ENCODE results near the gene MTTP.

The MTTP gene

DNA sequence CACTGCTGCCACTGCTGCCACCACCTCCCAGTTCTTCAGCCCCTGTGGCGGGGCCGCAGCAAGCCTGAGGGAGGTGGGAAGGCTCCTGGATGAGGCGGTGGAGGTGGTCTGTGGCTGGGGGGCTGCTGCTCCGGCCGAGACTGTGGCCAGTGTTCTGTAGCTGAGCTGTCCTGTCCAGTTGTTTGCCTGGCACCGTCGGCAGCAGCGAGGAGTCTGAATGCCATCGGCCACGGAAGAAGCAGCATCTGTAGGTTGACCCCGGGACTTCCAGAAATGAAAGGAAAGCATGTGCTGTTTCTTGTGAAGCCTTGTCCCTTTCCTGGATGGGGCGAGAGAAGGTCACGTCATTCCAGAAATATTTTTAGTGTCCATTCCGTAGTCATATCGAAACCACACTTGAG, 79.7 kb downstream of the MTTP start:
- no peak for TF ChIP-seq ZFX (IDR thresholded peaks at IDR 0.05)
- TF ChIP-seq, protein P1, sequence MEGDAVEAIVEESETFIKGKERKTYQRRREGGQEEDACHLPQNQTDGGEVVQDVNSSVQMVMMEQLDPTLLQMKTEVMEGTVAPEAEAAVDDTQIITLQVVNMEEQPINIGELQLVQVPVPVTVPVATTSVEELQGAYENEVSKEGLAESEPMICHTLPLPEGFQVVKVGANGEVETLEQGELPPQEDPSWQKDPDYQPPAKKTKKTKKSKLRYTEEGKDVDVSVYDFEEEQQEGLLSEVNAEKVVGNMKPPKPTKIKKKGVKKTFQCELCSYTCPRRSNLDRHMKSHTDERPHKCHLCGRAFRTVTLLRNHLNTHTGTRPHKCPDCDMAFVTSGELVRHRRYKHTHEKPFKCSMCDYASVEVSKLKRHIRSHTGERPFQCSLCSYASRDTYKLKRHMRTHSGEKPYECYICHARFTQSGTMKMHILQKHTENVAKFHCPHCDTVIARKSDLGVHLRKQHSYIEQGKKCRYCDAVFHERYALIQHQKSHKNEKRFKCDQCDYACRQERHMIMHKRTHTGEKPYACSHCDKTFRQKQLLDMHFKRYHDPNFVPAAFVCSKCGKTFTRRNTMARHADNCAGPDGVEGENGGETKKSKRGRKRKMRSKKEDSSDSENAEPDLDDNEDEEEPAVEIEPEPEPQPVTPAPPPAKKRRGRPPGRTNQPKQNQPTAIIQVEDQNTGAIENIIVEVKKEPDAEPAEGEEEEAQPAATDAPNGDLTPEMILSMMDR (conservative IDR thresholded peaks at IDR 0.05): no peak
- no peak overlapping the region for H3K27ac ChIP-seq

DNA sequence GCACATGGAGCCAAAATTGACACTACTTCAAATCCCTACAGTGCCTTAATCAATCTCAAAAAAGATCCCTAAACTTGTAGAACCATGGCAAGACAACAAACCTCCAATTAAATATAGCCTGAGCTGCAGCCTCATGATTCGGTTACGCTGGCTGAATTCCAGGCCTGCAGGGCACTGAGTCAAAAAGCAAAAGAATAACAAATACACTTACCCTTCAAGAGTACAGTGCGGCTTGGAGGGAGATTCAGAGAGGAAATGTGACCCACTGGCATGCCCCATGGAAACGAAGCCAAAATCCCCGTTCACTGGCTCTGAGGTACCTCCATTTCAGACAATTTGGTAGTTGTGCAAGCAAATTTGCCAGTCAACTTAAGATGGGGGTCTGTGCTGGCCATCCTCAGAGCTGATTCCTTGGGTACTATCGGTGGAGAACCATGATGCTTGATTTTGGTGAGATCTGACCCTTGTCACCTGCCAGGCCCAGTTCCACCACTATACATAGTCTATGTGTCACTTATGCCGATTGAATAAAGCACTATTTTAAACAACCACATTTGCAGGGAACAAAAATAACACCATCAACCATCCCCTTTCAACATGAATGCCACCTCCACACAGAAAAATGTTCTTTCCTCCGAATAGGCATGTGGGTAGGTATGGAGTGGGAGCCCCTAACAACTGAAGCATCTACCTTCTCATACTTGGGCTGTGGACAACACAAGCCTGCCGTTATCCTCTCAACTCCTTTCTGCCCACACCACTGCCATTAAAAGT, 80.9 kb downstream of the MTTP start:
- H3K27ac ChIP-seq: no peak overlapping the region

DNA sequence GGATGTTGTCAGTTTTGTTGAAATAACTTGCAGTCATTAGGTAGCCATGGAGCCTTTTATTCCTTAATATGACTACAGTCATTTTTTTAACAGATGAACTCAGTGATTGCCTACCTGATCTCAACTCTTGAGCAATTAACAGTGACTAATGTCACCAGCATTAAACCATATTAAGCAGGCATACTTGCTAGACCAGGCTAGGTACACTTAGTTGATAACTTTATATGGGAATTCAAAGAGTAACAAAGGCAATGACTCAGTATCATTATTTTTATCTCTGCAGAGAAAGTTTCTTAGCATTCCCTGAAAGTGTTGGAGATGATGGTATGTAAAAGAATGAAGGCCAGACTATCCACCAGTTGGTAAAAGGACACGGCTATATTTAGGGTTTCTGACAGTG, 83.2 kb downstream of the MTTP start, which contains the start of gene C4orf54:
Gene C4orf54 (minus strand): TSS at position 31 of the 400 bp plus-strand sequence. CDS start 3,180 bp downstream, outside the sequence.
- H3K27ac ChIP-seq: no peak within 1 kb of the TSS
- TF ChIP-seq ZFX (IDR thresholded peaks at IDR 0.05): no peak
- TF ChIP-seq, protein P1 (conservative IDR thresholded peaks at IDR 0.05): no peak

More for the DNA sequence above, 80.9 kb downstream of the MTTP start:
- TF ChIP-seq ZFX (IDR thresholded peaks at IDR 0.05): no peak
- TF ChIP-seq, protein P1 (conservative IDR thresholded peaks at IDR 0.05): no peak

DNA sequence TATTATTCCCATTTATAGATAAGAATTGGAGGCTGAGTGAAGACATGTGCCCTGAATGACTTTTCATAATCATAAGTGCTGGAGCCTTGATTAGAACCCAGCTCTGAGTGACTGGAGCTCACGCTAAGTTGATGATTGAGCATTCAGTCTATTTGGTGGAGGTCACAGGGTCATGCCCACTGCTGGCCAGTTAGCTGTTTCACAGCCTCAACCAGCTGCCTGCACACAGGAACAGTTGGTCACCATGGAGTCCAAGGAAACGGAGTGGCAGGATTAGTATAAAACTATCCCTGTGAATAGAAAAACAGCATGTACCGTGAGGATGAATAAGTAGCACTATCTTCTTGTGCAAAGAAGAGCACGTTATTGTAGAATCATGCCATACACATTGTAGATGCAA, 84.0 kb downstream of the MTTP start:
- TF ChIP-seq ZFX (IDR thresholded peaks at IDR 0.05): no peak
- TF ChIP-seq, protein P1 (conservative IDR thresholded peaks at IDR 0.05): no peak

DNA sequence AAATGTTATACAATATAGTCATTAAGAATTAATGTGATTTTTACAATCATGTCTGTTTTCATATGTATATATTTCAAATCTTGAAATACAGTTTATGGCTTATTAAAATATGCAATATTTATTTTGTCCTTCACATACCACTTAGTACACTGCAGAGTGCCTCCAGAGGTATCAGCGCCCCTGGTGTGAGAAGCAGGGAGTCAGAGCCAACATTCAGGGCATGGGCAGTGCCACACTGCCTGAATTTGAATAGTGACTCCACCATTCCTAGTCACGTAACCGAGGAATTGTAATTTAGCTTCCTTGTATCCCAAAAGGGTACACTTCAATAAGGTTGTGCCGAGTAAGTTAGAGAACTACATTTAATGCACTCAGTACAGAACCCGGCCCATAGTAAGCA, 87.3 kb downstream of the MTTP start:
- TF ChIP-seq ZFX (IDR thresholded peaks at IDR 0.05): no peak
- TF ChIP-seq, protein P1 (conservative IDR thresholded peaks at IDR 0.05): no peak

More for the DNA sequence above, 84.0 kb downstream of the MTTP start:
- H3K27ac ChIP-seq: no peak overlapping the region

DNA sequence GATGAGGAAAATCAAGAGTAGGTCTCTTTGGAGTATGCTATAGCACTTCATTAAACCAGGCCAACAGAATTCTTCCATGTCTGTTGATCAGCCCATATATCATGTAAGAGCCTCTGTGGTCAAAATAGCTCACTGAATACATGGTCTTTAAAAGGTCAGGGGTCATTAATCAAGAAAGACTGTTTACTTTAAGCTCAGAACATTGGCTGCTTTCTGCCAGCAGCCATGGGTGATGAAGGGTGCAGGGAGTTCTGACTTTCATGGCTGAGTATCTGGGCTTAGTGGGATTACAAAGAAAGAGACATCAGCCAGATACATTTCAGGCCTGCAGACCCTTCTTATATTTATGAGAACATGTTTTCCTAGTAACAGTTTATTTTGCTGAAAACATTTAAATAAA, 90.1 kb downstream of the MTTP start:
- H3K27ac ChIP-seq: no peak overlapping the region
- TF ChIP-seq ZFX (IDR thresholded peaks at IDR 0.05): no peak
- TF ChIP-seq, protein P1 (conservative IDR thresholded peaks at IDR 0.05): no peak

More for the DNA sequence above, 87.3 kb downstream of the MTTP start:
- no peak overlapping the region for H3K27ac ChIP-seq

DNA sequence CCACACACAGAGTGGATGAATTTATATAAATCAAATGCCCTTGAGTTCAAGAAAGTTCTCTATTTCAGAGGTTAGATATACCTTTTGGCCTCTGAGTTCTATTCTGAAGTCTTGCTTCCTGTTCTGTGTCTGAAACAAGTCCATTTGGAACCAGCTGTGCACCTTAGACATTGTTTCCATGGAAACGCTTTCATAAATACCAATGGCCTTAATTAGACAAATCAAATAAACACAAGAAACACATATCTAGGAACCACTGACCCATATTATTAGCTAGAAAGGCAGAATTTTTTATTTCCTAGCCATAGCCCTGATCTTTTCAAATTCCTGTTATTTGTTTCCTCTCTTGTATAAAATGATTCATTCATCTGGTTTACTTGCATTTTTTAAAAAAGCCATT, 91.4 kb downstream of the MTTP start:
- TF ChIP-seq, protein P1 (conservative IDR thresholded peaks at IDR 0.05): no peak
- no peak for TF ChIP-seq ZFX (IDR thresholded peaks at IDR 0.05)
- no peak overlapping the region for H3K27ac ChIP-seq
